HG02571 (cell line): Measurements from ENCODE around the gene TNFSF13.
A peak's percentile ranks its signal among the peaks of the same experiment; 100 is the strongest.

ENCODE experiments used
- ATAC-seq: cut with Tn5 transposase; IDR thresholded peaks from one replicate; pipeline ENCODE4 v1.9.1; 2021; ENCODE audit warnings: mild to moderate bottlenecking, moderate library complexity; ENCODE audit not compliant: unreplicated experiment

Gene TNFSF13

DNA sequence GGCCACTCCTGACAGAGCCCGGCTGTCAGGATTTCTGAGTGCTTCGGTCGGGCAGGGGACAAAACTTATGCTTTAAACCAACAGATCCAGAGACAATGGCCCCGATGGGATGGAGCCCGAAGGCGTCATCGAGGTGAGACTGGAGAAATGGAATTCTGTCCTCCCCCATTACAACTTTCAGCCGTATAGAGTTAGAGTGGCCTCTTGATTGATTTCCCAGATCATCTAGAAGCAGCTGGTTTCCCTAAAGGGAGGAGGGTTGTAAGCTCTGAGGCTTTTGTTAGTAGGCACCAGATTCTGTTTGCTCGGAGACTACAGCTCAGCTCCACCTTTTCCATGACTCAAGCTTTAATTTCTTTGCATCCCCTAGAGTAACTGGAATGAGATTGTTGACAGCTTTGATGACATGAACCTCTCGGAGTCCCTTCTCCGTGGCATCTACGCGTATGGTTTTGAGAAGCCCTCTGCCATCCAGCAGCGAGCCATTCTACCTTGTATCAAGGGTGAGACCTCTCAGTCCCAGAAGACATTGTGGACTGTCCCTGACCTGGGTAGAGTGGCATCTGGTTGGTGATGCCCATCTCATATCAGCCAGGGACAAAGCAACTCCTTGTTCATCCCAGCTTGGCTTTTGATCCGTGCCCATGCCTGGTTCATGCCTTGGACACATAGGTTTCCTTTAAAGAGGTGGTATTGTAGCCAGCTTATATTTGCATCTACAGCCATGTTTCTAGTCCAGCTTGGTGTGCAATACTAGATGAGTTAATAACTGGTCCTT is 15.8 kb downstream of the TNFSF13 start:
- ATAC-seq: no peak

DNA sequence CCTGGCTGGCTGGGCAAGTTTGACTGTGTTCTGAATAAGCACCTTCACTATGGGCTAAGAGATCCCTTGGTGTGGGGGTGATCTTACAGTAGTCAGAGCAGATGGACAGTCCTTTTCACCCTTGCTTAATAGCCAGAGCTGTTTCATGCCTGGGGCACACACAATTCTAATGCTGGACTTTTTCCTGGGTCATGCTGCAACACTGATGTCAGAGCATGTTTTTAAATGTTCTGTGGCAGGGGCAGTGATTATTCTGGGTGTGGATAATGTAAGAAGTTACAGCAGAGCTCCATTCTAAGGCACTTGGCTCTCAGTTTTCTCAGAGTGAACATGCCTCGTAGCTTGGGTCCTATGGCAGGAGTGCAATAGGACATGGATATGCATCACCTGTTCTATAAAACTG is 16.9 kb downstream of the TNFSF13 start:
- ATAC-seq: no peak

DNA sequence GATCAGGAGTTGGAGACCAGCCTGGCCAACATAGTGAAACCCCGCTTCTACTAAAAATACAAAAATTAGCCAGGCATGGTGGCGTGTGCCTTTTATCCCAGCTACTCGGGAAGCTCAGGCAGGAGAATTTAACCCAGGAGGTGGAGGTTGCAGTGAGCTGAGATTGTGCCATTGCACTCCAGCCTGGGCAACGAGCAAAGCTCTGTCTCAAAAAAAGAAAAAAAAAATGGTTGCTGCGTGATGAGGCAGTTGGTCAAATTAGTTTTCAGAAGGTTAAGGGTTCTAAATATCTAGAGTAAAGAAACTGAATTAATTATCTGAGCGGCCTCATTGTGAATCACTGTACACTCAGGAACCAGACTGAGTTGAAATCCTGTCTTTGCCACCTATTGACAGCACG is 17.4 kb downstream of the TNFSF13 start:
- no peak for ATAC-seq

DNA sequence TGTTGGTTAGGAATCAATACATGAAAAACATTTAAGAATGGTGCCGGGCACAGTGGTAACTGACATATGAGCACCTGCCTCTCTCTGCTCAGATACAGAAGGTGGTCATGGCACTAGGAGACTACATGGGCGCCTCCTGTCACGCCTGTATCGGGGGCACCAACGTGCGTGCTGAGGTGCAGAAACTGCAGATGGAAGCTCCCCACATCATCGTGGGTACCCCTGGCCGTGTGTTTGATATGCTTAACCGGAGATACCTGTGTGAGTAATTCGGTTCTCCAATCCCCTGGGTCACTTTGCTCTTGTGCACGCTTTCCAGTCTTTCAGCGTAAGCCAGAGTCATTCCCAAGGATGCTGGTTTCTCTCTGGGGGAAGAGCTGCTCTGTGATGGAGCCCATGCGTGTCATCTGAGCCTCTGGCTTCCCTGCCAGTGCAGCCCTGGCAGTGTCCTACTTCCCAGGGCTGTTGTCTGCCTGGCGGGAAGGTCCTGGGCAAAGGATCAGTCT is 17.9 kb downstream of the TNFSF13 start:
- ATAC-seq: no peak

DNA sequence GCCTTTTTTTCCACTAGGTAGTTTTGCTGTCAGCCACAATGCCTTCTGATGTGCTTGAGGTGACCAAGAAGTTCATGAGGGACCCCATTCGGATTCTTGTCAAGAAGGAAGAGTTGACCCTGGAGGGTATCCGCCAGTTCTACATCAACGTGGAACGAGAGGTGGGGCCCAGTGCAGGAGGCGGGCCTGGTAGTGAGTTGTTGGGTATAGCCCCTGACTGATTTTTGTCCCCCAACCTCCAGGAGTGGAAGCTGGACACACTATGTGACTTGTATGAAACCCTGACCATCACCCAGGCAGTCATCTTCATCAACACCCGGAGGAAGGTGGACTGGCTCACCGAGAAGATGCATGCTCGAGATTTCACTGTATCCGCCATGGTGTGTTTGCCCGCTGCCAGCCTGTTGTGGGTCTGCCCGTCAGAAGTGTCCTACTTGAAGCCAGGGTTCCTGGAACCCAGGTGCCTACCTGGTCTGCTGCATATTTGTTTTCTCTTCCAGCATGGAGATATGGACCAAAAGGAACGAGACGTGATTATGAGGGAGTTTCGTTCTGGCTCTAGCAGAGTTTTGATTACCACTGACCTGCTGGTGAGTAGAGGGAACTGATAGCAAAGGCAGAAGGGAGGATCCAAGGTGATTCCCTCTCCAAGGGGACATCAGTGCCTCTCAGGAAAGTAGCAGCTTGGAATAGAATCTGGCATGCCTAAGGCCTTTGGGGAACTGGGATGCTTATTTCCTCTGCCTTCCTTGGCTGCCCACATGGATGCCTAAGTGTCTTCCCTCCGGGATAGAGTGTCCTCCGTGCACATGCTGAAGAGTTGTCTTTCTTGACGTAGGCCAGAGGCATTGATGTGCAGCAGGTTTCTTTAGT is 19.0 kb downstream of the TNFSF13 start:
- ATAC-seq: no peak

DNA sequence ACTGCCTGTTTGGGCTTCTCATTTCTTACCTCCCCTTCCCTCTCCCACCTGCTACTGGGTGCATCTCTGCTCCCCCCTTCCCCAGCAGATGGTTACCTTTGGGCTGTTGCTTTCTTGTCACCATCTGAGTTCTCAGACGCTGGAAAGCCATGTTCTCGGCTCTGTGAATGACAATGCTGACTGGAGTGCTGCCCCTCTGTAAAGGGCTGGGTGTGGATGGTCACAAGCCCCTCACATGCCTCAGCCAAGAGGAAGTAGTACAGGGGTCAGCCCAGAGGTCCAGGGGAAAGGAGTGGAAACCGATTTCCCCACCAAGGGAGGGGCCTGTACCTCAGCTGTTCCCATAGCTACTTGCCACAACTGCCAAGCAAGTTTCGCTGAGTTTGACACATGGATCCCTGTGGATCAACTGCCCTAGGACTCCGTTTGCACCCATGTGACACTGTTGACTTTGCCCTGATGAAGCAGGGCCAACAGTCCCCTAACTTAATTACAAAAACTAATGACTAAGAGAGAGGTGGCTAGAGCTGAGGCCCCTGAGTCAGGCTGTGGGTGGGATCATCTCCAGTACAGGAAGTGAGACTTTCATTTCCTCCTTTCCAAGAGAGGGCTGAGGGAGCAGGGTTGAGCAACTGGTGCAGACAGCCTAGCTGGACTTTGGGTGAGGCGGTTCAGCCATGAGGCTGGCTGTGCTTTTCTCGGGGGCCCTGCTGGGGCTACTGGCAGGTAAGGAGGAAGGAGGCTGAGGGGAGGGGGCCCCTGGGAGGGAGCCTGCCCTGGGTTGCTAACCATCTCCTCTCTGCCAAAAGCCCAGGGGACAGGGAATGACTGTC is 20.7 kb downstream of the TNFSF13 start, which contains the start of gene CD68:
Gene CD68 (plus strand): TSS at position 638 of the 833 bp plus-strand sequence. CDS start 40 bp downstream, at position 678.
- no peak for ATAC-seq

DNA sequence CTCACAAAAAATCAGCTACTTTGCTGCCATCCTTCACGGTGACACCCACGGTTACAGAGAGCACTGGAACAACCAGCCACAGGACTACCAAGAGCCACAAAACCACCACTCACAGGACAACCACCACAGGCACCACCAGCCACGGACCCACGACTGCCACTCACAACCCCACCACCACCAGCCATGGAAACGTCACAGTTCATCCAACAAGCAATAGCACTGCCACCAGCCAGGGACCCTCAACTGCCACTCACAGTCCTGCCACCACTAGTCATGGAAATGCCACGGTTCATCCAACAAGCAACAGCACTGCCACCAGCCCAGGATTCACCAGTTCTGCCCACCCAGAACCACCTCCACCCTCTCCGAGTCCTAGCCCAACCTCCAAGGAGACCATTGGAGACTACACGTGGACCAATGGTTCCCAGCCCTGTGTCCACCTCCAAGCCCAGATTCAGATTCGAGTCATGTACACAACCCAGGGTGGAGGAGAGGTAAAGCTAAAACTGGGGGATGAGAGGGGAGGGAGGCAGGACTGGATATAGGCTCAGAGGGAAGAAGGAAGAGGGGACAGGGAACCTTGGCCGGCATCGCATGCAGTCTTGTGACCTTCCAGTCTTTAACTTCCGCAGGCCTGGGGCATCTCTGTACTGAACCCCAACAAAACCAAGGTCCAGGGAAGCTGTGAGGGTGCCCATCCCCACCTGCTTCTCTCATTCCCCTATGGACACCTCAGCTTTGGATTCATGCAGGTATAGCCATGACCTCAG is 21.5 kb downstream of the TNFSF13 start:
- no peak for ATAC-seq

DNA sequence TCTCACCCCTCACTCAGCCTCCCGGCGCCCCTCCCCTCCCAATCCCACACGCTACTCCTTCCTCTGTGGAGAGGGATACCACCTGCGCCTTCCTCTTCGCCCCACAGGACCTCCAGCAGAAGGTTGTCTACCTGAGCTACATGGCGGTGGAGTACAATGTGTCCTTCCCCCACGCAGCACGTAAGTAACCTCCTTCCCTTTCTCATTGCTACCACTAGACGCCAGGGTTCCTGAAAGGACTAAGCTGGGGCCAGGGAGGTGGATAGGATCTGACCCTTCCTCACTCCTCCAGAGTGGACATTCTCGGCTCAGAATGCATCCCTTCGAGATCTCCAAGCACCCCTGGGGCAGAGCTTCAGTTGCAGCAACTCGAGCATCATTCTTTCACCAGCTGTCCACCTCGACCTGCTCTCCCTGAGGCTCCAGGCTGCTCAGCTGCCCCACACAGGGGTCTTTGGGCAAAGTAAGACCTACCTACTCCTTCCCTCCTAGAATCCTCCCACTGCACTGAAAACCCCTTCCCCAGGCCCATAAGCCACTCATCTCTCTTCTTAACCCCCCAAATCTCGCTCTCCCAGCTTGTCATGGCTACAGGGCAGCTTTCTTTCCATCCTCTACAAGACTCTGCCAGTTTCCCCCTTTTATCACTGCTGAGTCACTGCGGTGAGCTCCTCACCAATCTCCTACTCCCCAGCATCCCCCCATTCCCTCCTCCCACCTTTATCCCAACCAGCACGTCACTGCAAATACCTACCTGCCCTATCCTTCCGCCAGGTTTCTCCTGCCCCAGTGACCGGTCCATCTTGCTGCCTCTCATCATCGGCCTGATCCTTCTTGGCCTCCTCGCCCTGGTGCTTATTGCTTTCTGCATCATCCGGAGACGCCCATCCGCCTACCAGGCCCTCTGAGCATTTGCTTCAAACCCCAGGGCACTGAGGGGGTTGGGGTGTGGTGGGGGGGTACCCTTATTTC is 22.3 kb downstream of the TNFSF13 start:
- ATAC-seq: no peak

DNA sequence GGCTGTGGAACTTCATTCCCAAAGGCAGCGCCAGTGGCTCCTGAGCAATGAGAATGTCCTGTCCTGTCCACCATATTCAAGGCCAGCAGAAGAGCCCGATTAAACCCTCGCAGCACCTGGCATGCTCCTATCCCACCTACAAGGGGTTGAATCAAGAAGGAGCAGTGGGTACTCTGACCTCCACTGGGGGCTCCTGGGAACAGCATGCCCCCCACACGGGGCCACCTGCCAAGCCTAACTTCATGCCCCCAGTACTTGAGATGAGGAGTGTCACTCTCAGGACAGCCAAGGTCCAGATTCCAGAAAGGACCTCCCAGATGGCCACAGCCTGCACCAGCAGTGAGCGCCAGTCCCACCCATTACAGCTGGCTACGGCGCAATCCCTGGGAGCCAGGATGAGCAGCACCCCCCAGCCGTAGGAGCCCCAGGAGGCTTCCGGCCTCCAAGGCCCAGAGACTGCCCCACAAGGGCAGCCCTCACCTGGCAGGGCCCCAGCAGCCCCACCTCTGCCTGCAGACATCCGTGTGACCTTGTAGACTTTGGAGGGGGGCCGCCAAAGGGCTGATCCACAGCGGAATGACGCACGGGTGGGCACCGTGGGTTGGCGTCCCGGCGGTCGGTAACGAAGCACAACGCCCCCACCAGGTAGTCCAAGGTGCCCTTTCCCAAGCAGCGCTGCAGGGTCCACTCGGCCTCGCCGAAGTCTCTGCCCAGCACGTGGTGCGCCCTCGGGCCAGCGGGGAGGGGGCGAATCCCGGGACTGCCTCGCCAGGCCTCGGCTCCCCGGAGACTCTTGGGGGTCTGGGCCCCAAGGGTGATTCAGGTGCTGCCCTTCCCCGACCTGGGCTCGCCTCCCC is 24.1 kb downstream of the TNFSF13 start:
- no peak for ATAC-seq

DNA sequence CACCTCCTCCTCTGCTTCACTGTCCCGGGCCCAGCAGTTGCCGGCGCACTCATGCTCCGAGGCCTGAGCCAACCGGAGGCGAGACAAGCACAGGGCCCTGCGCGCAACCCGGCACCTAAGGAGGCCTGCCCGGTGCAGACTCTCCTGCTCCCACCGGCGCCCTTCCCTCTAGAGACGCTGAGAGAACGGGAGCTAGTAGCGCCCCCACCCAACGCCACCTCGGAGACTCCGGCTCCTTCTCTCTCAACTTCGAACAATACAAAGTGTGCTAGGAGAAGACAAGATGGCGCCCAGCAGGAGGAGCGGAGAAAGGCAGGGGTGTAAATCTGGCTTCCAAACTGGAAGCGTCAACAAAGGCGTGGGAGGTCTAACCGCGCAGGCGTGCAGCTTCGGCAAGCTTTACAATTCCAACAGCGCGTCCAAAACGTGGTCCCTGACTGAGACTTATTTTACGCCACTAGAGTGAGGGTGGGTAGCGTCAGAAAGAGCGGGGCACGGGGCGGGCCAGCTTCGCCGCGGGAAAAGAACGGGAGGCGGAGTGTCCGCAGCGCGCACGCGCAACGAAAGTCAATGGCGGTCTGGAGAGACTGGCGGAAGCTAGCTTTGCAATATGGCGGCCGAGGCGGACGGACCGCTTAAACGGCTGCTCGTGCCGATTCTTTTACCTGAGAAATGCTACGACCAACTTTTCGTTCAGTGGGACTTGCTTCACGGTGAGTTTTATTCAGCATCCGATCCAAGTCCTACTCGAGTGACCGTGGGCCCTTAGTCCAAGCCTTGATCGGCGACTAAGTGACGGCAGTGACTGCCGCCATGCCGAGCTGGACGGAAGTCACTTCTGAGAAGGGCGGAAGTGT is 24.9 kb downstream of the TNFSF13 start, which contains the start of gene MPDU1:
Gene MPDU1 (plus strand): TSS at position 600 of the 857 bp plus-strand sequence. CDS start 11 bp downstream, at position 611.
- ATAC-seq: peak; percentile 58

DNA sequence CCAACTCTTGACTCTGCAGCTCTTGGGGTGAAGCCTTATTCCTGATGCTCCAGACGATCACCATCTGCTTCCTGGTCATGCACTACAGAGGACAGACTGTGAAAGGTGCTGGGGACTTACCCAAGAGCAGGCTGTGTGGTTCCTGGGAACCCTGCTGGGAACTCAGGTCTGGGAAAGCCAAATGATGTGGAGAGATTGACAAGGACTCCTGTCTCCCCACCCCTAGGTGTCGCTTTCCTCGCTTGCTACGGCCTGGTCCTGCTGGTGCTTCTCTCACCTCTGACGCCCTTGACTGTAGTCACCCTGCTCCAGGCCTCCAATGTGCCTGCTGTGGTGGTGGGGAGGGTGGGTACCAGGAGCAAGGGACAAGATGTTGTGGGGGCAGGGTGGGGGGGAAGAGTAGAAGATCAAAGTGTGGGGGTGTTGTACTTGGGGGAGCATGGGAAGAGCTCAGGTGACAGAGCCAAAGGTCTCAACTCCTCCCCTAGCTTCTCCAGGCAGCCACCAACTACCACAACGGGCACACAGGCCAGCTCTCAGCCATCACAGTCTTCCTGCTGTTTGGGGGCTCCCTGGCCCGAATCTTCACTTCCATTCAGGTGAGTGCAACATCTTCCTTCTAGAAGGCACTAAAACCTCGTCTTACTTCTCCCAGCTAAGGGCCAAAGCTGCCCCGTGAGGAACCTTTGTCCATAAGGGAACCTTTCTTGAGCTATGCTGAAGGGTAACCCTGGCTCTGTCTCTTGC is 28.3 kb downstream of the TNFSF13 start:
- no peak for ATAC-seq

DNA sequence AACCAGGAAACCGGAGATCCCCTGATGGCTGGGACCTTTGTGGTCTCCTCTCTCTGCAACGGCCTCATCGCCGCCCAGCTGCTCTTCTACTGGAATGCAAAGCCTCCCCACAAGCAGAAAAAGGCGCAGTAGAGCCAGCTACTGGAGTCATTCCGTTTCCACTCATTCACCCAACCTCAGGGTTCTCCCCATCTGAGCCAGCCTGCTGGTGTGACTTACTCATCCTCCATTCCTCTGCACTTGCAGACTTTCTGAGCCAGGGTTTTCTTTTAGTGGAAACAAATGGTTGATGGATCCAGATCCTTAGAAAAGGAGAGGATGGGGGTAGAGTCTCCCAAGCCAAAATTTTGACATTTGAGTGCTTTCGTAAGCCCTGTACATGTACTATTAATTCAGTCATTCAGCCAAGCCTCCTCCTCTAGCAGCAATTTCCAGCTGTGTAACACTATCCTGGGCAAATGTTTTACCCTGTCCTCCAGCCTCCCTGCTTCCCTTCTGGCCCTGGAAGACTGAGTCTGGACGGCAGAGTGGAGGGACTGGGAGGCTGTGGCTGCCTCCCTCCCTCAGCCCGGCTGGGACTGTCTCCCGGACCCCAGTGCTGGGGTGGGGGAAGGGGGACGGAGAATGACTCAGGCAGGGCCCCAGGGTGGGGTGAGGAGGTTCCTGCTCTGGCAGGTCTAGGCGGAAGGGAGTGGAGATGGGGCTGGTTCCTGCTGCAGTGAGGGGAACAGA is 29.0 kb downstream of the TNFSF13 start:
- ATAC-seq: no peak

DNA sequence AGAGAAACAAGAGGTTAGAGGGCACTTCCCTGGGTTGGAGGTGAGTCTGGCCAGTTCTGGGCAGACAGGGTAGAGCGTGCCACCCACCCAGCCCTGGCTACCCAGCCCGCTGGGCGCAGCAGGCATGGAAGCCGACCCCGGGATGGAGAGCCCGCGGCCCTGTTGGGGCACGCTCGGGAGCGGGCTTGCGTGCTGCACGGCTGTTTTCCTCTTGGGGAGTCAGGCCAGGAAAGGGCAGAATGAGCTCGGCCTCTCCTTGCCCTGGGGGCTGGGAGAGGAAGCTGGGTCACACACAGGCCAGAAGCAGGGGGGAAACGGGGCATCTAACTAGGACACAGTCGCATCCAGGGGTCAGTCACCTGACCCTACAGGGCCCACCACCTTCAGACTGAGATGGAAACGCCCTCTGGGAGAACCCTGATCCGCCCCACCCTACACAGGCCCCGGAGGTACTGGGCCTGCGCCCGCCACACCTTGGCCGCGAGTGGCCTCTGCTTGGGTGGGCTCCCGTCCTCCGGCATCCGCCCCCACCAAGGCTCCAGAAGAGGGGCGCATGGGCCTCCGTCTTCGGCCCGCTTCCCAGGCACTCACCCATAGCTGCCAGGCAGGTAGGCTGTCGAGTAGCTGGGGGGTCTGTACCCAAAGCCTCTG is 30.1 kb downstream of the TNFSF13 start:
- no peak for ATAC-seq

DNA sequence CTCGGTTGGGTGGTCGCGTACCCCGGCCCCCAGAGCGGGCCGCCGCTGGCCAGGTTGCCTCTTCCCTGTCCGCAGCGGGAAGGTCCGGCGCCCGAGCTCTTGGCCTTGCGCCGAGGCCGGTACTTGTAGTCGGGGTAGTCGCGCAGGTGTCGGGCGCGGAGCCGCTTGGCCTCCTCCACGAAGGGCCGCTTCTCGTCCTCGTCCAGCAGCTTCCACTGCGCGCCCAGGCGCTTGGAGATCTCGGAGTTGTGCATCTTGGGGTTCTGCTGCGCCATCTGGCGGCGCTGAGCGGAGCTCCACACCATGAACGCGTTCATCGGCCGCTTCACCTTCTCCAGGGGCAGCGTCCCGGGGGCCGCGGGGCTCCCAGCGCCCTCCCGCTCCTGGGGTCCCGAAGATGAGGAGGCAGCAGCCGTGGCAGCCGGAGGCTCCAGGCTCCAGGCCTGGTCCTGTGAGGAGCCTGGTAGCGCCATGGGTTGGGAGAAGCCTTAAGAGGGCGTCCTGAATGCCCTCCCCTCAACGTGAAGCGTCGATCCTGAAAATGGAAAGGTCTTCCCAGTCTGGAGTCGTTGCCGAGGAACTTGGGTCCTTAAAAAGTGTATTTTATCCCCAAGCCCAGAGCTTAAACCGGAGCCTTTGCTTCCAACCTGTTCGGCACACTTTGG is 30.8 kb downstream of the TNFSF13 start:
- no peak for ATAC-seq
